GM18517 (cell line): Measurements from ENCODE around the gene CST3.
"Not testable (repeated sequence)": the region's sequence is repeated elsewhere in the genome, so short reads cannot be mapped to it uniquely, and the experiment has no call there.

Source experiments
- ATAC-seq: cut with Tn5 transposase; IDR thresholded peaks from one replicate; pipeline ENCODE4 v1.9.1; 2021; ENCODE audit warnings: mild to moderate bottlenecking, moderate library complexity; ENCODE audit not compliant: unreplicated experiment

CST3 gene

GRCh38 chr20:23629542-23630391 lies 8.0 kb downstream of the CST3 start:
- ATAC-seq, result no peak

GRCh38 chr20:23629017-23629541 lies 8.7 kb downstream of the CST3 start:
- no peak for ATAC-seq

- ATAC-seq, result no peak
Measured at GRCh38 chr20:23628402-23629016, 9.2 kb downstream of the CST3 start.

GRCh38 chr20:23627501-23627900 lies 10.3 kb downstream of the CST3 start:
- ATAC-seq, result no peak

DNA sequence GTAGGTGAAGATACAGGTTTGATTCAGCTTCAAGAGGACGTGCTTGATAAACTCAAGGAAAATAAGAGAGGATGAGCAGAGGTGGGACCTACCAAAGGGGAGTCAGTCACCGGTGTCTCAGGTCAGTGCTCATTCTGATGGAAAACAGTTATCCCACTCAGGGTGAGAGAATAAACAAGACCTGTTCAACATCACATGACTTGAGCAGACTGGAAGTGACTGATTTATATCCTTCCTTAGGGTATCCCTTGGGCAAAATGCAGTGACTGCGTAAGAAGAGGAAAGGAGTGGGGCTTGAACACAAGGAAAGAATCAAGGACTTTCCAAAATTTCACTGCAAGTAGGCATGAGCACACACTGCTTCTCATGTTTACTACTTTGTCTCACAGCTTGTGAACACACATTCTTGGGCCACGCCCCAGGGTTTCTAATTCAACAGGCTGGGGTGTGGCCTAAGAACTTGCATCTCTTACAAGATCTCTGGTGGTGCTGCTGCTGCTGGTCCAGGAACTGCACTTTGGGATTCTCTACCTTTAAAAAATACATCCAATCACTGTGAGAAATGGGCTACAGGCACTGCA lies 11.6 kb downstream of the CST3 start:
- no peak for ATAC-seq

GRCh38 chr20:23625236-23625964 lies 12.4 kb downstream of the CST3 start:
- peak; percentile 51 for ATAC-seq

DNA sequence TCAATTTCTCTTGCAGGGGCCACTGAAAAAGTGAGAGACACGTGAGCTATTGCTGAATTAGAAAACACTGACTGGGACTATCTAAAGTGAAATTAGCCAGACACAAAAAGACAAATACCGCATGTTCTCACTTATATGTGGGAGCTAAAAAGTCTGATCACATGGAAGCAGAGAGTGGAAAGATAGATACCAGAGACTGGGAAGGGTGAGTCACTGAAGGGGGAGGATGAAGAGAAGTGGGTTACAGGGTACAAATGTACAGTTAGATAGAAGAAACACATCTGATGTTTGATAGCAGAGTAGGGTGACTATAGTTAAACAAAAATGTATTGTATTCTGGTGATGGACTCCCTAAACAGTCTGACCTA lies 13.4 kb downstream of the CST3 start:
- ATAC-seq, result no peak

DNA sequence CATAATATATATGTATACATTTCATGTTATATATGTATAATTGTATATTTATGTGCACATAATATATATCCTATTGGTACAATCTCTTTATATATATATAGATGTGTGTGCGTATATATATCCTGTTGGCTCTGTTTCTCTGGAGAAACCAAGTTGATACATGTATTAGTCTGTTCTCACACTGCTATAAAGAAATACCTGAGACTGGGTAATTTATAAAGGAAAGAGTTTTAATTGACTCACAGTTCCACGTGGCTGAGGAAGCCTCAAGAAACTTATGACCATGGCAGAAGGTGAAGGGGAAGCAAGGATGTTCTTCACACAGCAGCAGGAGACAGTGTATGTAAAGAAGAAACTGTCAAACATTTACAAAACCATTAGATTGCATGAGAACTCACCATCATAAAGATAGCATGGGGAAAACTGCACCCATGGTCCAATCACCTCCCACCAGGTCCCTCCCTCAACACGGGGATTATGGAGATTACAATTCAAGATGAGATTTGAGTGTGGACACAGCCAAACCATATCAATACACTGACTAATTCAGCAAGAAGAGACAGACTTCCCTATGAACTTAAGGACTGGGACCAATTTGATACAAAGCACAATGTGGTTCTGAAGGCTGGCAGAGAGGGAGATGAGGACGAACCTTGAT lies 14.0 kb downstream of the CST3 start:
- ATAC-seq, result no peak

DNA sequence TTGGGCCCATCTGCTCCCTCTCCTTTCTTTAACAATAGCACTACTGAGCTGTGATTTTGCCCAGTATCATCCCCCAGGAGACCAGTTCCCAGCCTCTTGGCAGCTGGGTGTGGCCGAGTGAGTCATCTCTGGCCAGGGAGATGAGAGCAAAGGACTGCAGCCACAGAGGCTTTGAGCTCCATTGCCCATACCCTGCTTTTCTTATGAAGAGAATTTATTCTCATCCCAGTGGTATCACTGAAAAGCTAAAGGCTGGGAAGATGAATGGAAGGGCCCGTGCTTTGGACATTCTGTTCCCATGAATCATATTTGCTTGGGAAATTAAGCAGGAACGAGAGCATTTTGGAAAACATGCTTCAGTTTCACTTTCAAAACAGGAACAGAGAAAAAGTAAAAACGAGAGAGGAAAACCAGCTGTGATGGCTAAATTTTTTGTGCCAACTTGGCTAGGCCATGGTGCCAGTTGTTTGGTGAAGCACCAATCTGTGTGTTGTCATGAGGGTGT lies 14.9 kb downstream of the CST3 start:
- no peak for ATAC-seq

- ATAC-seq, result not testable (repeated sequence)
Measured at GRCh38 chr20:23622401-23622800, 15.4 kb downstream of the CST3 start.

- ATAC-seq, result not testable (repeated sequence)
Measured at GRCh38 chr20:23620670-23621386, 16.9 kb downstream of the CST3 start.

- no peak for ATAC-seq
Measured at GRCh38 chr20:23614163-23614562, 23.6 kb downstream of the CST3 start.

GRCh38 chr20:23613676-23614075 lies 24.1 kb downstream of the CST3 start:
- no peak for ATAC-seq

DNA sequence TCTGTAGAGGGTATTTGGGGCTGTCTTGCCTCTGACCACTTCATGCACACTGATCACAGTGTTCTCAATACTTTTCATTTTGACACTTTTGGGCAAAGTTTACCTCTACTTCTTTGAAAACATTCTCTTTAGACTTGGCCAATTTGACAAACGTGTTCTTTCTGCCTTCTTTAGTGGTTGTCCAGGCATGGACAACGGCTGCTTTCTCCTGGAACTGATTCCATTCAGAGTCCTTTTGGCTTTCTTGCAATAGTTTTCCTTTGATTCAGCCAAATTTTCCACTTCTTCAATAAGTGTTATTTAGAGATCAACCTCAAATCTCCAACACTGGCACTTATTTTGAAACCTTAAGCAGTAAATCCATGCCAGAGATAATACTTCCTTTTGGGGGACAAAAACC lies 25.4 kb downstream of the CST3 start:
- no peak for ATAC-seq

DNA sequence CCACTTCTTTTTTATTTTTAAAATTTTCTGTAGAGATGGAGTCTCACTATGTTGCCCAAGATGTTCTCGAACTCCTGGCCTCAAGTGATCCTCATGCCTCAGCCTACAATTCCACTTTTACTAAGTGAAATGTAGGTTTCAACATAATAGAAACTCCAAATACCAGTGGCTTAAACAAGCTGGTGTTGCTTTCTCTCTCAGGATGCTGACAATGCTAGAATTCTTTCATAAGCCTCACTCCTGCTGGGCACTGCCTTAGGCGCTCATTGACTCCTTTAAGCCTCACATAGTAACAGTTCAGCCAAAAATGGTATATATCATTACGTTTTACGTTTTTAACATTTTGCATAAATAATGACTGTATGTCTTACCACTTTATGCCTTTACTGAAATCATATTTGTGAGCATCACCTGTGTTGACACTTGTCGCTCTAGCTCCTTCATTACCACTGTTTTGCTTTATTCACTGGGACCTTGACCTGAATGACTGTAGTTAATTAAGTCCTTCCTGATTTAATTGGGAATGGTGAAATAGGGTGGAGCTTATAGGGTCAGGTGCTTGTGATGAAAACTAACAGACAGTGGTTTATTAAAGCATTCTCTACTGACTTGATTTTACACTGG lies 28.2 kb downstream of the CST3 start:
- no peak for ATAC-seq

DNA sequence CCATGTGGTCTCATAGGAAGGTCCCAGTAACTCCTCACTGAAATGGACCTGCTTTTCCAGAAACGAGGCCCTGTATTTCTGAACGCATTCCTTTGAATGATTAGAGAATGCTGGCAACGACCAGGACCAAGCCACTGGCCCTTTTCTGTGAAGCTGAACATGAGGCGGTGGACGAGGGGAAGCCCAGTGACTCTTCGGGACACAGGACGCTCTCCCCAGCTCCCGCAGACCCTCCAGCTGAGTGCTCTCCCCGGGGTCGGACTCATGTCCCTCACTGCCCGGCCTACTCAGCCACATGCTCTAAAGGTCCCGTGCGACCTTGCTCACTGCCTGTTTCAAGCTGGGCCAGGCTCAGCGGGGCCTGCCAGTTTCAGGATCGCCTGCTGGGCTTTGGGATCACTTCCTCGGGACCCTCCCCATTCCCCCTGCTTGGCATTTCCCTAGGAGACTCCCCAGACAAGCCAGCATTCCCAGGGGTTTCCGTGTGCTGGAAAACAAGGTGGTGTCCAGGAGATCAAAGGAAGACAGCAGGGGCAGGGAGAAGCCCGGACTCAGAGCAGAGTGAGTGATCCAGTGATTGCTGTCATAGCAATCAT lies 29.4 kb downstream of the CST3 start:
- no peak for ATAC-seq

- no peak for ATAC-seq
Measured at GRCh38 chr20:23607497-23608245, 30.1 kb downstream of the CST3 start.

GRCh38 chr20:23606652-23607049 lies 31.1 kb downstream of the CST3 start:
- ATAC-seq, result peak; percentile 72
